Effector memory CD4-positive, alpha-beta T cell (primary cell): ENCODE data around the gene UNC5A.

Experiments used
- DNase-seq, 3 donors: peaks; one replicate each; pipeline ENCODE4 v3.0.0-alpha.2; 2020
- H3K27ac ChIP-seq: 2 replicates; pipeline ENCODE4 v1.7.0; 2013; ENCODE audit warnings: mild to moderate bottlenecking, low read length, moderate library complexity; ENCODE audit not compliant: insufficient read depth, poor library complexity, severe bottlenecking
- H3K27me3 ChIP-seq: replicated peaks from 2 replicates; pipeline ENCODE4 v1.7.0; 2013; ENCODE audit warnings: mild to moderate bottlenecking, low read length; ENCODE audit not compliant: insufficient read depth, control insufficient read depth, poor library complexity, severe bottlenecking
- H3K36me3 ChIP-seq: 2 replicates; pipeline ENCODE4 v1.7.0; 2013; ENCODE audit warnings: mild to moderate bottlenecking, low read length, moderate library complexity; ENCODE audit not compliant: control insufficient read depth, insufficient read depth
- H3K4me1 ChIP-seq: 2 replicates; pipeline ENCODE4 v1.7.0; 2013; ENCODE audit warnings: low read length, mild to moderate bottlenecking; ENCODE audit not compliant: control insufficient read depth, insufficient read depth, poor library complexity, severe bottlenecking
- H3K4me3 ChIP-seq: 2 replicates; pipeline ENCODE4 v1.7.0; 2013; ENCODE audit warnings: low read length, low read depth, mild to moderate bottlenecking; ENCODE audit not compliant: insufficient read depth, poor library complexity, severe bottlenecking
- H3K9me3 ChIP-seq: 2 replicates; pipeline ENCODE4 v1.7.0; 2013; ENCODE audit warnings: mild to moderate bottlenecking, low read length, moderate library complexity; ENCODE audit not compliant: control insufficient read depth
- total RNA-seq, 3 donors: gene quantifications; one replicate each; lab custom pipeline; 2026; lab: John Stamatoyannopoulos, UW

The UNC5A gene
- 0 reads per million in 3 donors for total RNA-seq

DNA sequence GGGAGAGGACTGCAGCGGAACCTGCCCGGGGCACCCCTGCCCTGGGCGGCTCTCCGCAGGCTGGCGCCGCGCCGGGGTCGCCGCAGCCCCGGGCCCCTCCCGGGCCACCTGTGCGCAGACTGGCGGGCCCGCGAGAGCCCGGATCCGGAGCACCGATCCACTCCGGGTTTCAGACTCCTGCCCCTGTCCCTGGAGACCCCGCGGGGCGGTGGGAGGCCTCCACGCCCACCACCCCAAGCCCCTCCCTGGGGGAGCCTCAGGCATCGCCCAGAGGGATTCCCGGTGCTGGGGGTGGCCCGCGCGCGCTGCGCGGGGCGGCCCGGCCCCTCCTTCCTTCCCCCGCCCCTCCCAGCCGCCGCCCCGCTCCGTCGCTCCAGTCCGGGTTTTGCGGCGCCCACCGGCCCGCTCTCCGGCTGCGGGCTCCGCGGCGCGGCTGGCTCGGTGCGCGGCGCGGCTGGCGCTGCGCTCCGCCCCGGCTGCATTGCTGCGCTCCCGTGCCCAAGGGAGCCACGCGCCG, at the start of gene UNC5A:
UNC5A (plus strand) TSS at position 479 of the 517 bp plus-strand sequence. CDS start 192 bp downstream, outside the sequence.
- peak within 1 kb of the TSS; percentile 49 for H3K4me3 ChIP-seq

GRCh38 chr5:176761755-176762154, 48.6 kb upstream of the UNC5A start:
- H3K4me3 ChIP-seq, result no peak overlapping the region
- no peak overlapping the region for H3K27ac ChIP-seq
- H3K9me3 ChIP-seq, result peaks cover 3% of the 10 kb centered on the region
- H3K27me3 ChIP-seq, result no peaks in the 10 kb centered on the region
- H3K4me1 ChIP-seq, result no peaks in the 10 kb centered on the region
- H3K36me3 ChIP-seq, result no peaks in the 10 kb centered on the region
- DNase-seq, result no peak

More for the DNA sequence above, at the start of gene UNC5A:
- H3K27me3 ChIP-seq, result peaks cover 36% of the 10 kb centered on the region
- peaks cover 14% of the 10 kb centered on the region for H3K4me1 ChIP-seq
- H3K9me3 ChIP-seq, result no peaks in the 10 kb centered on the region
- no peak within 1 kb of the TSS for H3K27ac ChIP-seq
- H3K36me3 ChIP-seq, result no peaks in the 10 kb centered on the region
- peak in 2 of 3 donors; percentile 17 to 23 for DNase-seq

DNA sequence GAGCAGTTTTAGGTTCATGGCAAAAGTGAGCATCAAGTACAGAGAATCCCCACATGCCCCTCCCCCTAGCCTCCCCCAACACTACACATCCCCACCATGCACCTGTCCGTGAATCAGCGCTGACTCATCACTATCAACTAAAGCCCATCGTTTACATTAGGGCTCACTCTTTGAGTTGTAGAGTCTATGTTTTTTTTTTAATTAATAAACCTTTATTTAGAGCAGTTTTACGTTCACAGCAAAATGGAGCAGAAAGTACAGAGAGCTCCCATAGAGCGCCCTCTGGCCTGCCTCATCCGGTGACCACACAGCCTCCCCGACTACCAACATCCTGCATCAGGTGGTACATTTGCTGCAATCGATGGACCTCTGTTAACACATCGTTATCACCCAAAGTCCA, 47.9 kb upstream of the UNC5A start:
- Histone ChIP-seq H3K4me3 (no peak overlapping the region), H3K36me3 (no peaks in the 10 kb centered on the region), H3K4me1 (no peaks in the 10 kb centered on the region), H3K27ac (no peak overlapping the region), H3K9me3 (peaks cover 3% of the 10 kb centered on the region), H3K27me3 (no peaks in the 10 kb centered on the region)
- no peak for DNase-seq

DNA sequence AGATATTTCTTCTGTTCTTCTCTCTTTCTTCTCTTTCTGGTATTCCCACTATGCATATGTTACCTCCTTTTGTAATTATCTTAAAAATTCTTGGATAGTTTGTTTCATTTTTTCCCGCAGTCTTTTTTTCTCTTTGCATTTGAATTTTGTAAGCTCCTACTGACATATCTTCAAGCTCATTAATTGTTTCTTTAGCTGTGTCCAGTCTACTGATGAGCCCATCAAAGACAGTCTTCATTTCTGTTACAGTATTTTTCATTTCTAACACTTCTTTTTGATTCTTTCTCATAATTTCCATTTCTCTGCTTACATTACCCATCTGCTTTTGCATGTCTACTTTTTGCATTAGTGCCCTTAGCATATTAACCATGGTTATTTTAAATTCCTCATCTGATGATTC, 44.7 kb upstream of the UNC5A start:
- peaks cover 4% of the 10 kb centered on the region for H3K27me3 ChIP-seq

DNA sequence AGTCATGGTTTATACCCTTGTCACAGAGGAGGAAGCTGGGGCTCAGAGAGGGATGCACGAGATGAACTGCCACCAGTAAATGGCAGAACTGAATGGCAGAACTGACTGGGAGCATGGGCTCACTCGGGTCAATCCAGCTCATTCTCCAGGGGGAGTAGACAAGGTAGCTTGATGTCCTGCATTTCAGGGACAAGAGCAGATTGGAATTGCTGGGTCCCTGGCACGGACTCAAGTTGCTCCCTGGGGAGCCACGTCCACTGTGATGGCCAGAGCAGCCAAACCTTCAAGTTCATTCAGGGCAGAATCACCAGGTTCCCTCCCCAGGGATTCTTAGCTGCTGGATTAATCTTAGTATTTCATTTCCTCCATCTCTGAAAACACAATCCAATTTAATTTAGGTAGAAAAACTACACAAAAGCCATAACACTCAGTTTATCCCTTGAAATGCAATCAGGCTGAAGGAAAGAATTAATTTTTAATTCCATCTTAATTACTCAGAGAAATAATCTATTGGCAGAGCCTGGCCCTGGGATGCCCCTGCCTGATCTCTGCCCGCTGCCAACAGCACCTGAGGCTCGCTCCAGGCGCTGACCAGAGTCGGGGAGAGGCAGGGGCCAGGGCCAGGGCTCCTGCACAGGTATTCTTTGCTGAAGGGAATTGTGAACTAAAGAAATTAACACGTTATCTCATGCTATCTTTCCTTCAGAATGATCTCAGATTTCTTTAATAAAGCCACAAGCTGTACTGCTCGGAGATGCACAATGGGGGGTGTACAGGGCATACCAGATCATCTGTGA, 42.0 kb upstream of the UNC5A start:
- Histone ChIP-seq H3K4me3 (no peak overlapping the region), H3K36me3 (no peaks in the 10 kb centered on the region), H3K27me3 (peaks cover 4% of the 10 kb centered on the region), H3K4me1 (no peaks in the 10 kb centered on the region), H3K27ac (no peak overlapping the region), H3K9me3 (peaks cover 3% of the 10 kb centered on the region)
- DNase-seq, result no peak

More for the DNA sequence above, 44.7 kb upstream of the UNC5A start:
- Histone ChIP-seq H3K27ac (no peak overlapping the region), H3K4me1 (no peaks in the 10 kb centered on the region), H3K4me3 (no peak overlapping the region), H3K9me3 (peaks cover 3% of the 10 kb centered on the region), H3K36me3 (no peaks in the 10 kb centered on the region)
- no peak for DNase-seq

DNA sequence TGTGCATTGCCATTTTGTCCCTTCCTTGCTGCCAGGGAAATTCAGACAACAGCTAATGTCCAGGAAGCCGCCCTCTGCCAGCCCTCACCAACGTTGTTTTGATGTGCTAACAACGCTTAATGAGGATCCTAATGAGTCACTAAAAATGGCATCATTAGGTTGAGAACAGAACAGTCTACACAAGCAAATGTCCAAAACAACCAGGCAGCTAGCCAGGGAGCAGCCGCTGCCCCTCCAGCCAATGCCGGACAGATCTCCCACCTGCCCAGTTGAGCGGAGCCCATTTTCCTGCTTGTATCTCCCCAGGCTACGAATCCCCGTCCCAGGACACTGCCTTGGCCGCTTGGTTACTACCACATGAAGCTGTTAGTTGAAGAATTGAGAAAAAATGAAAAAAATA, 40.4 kb upstream of the UNC5A start:
- H3K27ac ChIP-seq, result no peak overlapping the region
- H3K4me3 ChIP-seq, result no peak overlapping the region
- H3K4me1 ChIP-seq, result no peaks in the 10 kb centered on the region
- peaks cover 4% of the 10 kb centered on the region for H3K27me3 ChIP-seq
- H3K36me3 ChIP-seq, result no peaks in the 10 kb centered on the region
- H3K9me3 ChIP-seq, result peaks cover 3% of the 10 kb centered on the region
- DNase-seq, result no peak

- H3K9me3 ChIP-seq, result peaks cover 3% of the 10 kb centered on the region
- H3K27me3 ChIP-seq, result peaks cover 4% of the 10 kb centered on the region
- H3K27ac ChIP-seq, result no peak overlapping the region
- no peak overlapping the region for H3K4me3 ChIP-seq
- H3K36me3 ChIP-seq, result no peaks in the 10 kb centered on the region
- DNase-seq, result no peak
- H3K4me1 ChIP-seq, result no peaks in the 10 kb centered on the region
These were observed 39.9 kb upstream of the UNC5A start for GRCh38 chr5:176770431-176770830.

GRCh38 chr5:176771102-176771845, 39.1 kb upstream of the UNC5A start:
- no peak for DNase-seq
- Histone ChIP-seq H3K4me3 (no peak overlapping the region), H3K36me3 (no peaks in the 10 kb centered on the region), H3K4me1 (no peaks in the 10 kb centered on the region), H3K9me3 (no peaks in the 10 kb centered on the region), H3K27me3 (peaks cover 4% of the 10 kb centered on the region), H3K27ac (no peak overlapping the region)

- no peak overlapping the region for H3K27ac ChIP-seq
- no peak overlapping the region for H3K4me3 ChIP-seq
- no peak for DNase-seq
- H3K9me3 ChIP-seq, result no peaks in the 10 kb centered on the region
- H3K4me1 ChIP-seq, result no peaks in the 10 kb centered on the region
- no peaks in the 10 kb centered on the region for H3K36me3 ChIP-seq
- peaks cover 4% of the 10 kb centered on the region for H3K27me3 ChIP-seq
These were observed 37.8 kb upstream of the UNC5A start for GRCh38 chr5:176772271-176773210.
